SK-N-MC (cell line): ENCODE measurements around the gene TVP23A.

ENCODE experiments used
- EZH2 ChIP-seq: fragments of 200-600 bp; sonication (generic); IDR thresholded peaks from one replicate; pipeline ENCODE4 v1.6.1; 2017; ENCODE audit warnings: antibody characterized with exemption
- POLR2AphosphoS5 ChIP-seq: IDR thresholded peaks from 2 replicates; pipeline ENCODE4 v1.6.1; 2012; ENCODE audit warnings: mild to moderate bottlenecking, low read depth, low read length, borderline replicate concordance

GRCh38 chr16:10817514-10817913, 1.1 kb downstream of the TVP23A start:
- no peak for TF ChIP-seq EZH2
- no peak for TF ChIP-seq POLR2AphosphoS5
